HG02970 (cell line): Measurements from ENCODE around the gene LIN52.

ENCODE experiments used
- ATAC-seq: cut with Tn5 transposase; IDR thresholded peaks from one replicate; pipeline ENCODE4 v1.9.1; 2021; ENCODE audit warnings: mild to moderate bottlenecking, moderate library complexity, moderate number of reproducible peaks; ENCODE audit not compliant: unreplicated experiment, low FRiP score

LIN52 gene

DNA sequence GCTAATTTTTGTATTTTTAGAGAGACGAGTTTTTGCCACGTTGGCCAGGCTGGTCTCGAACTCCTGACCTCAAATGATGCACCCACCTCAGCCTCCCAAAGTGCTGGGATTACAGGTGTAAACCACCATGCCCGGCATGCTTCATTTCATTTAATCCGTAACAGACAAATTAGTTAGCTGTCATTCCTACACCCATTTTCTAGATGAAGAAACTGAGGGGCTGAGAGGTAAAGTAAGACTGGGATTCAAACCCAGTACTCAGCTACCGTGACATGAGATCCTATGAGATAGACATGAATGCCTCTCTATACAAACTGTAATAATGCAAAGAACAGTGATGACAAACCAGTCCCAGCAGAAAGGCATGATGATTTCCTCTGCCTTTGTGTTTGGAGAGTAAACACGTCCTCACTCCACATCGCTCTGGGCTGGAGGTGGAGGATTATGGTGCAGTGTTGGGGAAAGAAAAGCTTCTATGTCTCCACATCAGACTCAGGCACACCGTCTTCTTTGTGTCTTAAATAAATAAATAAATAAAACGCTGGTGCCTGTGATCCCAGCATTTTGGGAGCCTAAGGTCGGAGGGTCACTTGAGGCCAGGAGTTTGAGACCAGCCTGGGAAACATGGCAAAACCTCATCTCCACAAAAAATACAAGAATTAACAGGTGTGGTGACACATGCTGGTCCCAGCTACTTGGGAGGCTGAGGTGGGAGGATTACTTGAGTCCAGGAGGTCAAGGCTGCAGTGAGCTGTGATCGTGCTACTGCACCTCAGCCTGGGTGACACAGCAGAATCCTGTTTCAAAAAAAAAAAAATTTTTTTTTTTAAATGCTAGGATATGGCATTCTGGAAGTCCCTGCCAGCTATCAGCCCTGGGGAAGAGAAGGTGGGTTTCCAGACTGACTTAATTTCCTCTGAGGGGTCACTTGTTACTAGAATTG is 164.9 kb downstream of the LIN52 start:
- no peak for ATAC-seq
